ENCODE results near the gene OR2T10. TPM values are rescaled to one million over a fixed set of nuclear protein-coding genes. Genes with fewer than 3 reads are reported as not detected.
"Not testable (repeated sequence)": the region's sequence is repeated elsewhere in the genome, so short reads cannot be mapped to it uniquely, and the experiment has no call there.

The OR2T10 gene
- under 1 TPM in 2 of 4 donors, not detected in 2; 0.14 to 0.34 TPM for polyA plus RNA-seq (ENCODE audit: insufficient read length in 4 of 4)

GRCh38 chr1:248597589-248597988 lies at the start of gene OR2T10:
OR2T10 (minus strand) TSS chr1:248597700; CDS start chr1:248593768, 3,932 bp downstream.
- DNase-seq (ENCODE audit: low read depth in 4 of 4, low spot score in 3 of 4): no peak

DNA sequence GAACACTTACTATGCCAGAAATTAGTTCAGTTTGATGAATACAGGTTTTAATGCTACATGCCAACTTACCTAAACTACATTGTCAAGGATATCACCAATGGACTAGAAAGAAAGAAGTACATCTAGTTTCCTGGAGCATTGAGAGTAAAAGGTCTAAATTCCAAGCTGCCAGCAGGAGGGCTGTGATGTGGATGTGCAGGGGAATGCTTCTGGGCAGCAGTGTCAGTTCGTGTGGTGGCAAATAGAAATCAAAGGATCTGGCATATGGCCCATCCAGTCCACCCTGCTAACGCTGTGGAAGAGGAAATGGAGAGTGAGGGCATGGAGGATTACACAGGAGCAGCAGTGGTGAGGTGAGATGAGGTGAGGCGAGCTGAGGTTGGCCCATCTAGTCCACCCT lies 47.7 kb upstream of the OR2T10 start, which contains the start of gene OR2T35:
OR2T35 (minus strand) TSS at position 101 of the 400 bp plus-strand sequence. CDS start 6,020 bp downstream, outside the sequence.
- DNase-seq (ENCODE audit: low read depth in 4 of 4, low spot score in 3 of 4): not testable (repeated sequence)

DNA sequence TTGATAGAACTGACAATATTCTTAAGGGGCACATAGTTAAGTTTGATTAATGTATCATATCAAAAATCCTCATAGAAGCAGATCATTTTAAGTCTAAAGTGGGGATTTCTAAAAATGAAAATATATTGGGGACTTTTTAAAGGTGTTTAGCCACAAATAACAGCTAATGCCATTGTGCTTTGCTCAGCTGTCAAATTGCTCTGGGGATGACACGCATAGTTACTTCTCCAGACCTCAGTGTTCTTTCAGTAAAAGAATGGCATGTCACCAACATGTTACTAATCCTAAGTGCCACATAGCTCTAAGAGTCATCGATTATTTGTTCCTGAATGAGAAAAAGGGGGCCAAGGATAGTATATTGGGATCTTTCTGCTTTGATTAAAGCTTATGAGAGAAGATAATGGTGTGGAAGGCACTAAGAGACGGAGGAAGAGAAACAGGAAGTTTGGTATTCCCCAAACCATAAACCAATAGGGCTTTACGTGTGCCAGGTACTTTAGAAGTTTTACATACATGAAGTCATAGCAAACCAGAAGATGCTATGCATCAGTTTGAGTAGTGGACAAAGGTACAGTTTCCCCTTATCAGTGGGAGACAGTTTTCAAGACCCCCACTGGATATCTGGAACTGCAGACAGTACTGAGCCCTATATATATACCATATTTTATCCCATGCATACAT lies 45.6 kb upstream of the OR2T10 start:
- not testable (repeated sequence) for DNase-seq (ENCODE audit: low read depth in 4 of 4, low spot score in 3 of 4)

DNA sequence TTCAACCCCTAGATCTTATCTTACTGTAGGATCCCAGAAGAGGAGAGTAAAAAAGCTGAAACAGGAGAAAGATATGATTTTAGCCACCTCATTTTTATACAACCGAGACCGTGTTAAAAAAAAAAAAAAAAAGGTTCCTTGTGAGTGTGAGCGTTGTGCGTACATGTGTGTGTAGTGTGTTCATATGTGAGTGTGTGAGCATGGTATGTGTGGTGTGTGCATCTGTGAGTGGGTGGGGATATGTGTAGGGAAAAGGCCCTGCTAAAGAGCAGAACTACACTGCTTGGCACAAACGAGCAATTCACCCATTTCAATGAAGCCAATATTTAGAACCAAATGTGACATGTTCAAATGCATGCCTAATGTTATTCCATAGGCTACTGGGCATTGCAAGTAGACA lies 44.1 kb upstream of the OR2T10 start:
- DNase-seq (ENCODE audit: low read depth in 4 of 4, low spot score in 3 of 4): not testable (repeated sequence)

GRCh38 chr1:248640906-248641305 lies 43.4 kb upstream of the OR2T10 start:
- not testable (repeated sequence) for DNase-seq (ENCODE audit: low read depth in 4 of 4, low spot score in 3 of 4)

- DNase-seq (ENCODE audit: low read depth in 4 of 4, low spot score in 3 of 4): not testable (repeated sequence)
Measured at GRCh38 chr1:248639652-248640051, 42.2 kb upstream of the OR2T10 start.

GRCh38 chr1:248636612-248637011 lies 39.1 kb upstream of the OR2T10 start:
- not testable (repeated sequence) for DNase-seq (ENCODE audit: low read depth in 4 of 4, low spot score in 3 of 4)

- not testable (repeated sequence) for DNase-seq (ENCODE audit: low read depth in 4 of 4, low spot score in 3 of 4)
Measured at GRCh38 chr1:248634991-248635390, 37.5 kb upstream of the OR2T10 start, which contains the start of gene OR2T11. OR2T11 (minus strand) TSS chr1:248635091; CDS start chr1:248627128, 7,963 bp downstream.

DNA sequence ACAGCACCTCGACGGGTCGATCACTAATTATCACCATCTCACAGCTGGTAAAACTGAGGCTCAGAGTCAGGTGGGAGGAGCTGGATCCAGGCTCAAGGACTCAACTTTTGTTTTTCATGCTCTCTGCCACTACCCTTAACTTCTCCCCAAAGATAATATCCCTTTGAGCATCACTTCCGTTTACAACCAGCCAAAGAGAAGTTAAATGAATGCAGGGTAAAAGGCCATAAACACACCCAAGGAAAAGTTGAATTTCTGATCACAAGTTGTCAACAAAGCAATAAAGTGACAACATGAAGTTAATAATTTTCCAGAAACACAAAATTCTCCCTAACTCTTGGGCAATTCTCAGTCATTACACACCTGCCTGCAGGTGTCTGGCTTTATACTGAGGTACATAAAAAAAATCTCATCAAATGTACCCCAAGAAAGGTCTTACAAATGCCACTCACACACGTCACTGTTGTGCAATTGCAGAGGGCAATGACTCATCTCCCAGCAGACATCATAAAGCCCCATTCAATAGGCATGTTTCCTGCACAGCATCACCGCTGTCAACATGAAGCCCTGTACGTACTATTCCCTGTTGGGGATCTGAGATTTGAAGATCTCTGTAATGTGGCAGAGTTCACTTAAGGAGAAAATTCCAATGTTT lies 34.0 kb upstream of the OR2T10 start:
- no peak for DNase-seq (ENCODE audit: low read depth in 4 of 4, low spot score in 3 of 4)

- no peak for DNase-seq (ENCODE audit: low read depth in 4 of 4, low spot score in 3 of 4)
Measured at GRCh38 chr1:248630551-248630950, 33.1 kb upstream of the OR2T10 start.

DNA sequence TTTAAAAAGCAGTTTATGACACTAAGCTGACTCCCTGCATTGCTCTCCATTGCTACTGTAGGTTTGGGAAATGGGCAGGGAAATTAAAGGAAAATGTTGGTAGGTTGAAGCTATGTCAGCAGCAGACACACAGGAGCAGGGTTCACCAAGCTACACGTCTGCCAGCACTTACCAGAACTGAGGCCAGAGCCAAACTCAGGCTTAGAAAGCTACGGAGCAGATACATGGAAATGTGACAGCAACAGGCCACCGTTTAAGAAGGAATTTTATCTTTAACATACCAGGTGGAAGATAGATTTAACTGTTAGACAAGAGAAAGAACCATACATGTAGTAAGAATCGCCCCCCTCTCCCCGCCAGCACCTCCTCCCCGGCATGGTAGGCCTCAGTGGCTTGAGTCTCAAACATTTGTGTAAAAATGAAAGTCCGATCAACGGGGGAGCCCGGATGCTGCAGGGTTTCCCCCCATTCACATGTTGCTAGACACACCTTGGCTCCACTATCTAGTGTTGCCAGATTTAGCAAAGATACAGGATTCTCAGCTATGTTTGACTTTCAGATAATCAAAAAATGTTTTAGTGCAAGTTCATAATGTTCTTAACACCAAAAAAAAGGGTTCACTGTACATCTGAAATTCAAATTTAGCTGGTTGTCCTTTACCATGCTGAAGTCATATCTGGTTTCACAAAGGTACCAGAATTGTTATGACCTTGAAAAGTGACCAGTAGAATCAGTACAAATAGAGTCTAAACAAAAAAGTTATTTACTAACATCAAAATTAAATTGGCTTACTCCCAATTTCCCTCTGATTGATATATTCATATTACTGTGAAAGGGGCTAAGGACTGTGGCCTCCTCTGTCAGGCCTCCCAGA lies 30.7 kb upstream of the OR2T10 start:
- no peak for DNase-seq (ENCODE audit: low read depth in 4 of 4, low spot score in 3 of 4)

DNA sequence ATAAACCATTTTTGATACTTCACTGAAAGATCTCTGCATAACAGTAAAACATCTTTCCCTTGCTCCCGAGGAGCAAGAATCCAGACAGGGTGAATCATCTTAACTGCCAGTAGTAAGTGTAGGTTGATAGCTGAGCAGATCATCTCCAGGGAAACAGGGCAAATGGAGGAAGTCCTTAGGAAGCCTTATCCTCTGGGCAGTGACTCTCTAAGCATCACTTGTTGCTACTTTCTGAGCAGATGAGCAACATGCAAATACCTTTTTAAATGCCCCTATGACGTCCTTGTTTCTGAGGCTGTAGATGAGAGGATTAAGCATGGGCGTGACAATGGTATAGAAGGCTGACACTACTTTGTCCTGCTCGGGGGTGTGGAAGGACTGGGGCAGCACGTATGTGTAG lies 28.5 kb upstream of the OR2T10 start:
- DNase-seq (ENCODE audit: low read depth in 4 of 4, low spot score in 3 of 4): no peak

DNA sequence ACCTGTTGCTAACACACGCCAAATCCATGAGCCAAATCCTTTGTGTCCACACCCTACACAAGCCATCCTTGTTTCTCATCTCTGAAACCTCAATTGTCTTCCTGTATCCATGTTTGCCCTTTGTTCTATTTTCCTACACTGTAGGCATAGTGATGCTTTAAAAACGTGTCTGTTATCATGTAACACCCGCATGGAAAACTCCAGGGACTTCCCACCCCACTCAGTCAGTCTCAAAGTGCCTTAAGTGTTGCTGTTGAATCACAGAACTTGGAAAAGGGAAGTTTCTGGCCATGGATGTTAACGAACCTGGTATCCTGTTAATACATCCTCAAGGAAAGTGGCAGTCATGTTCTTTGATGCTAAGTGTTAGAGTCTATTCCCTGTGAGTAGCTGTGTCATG lies 27.7 kb upstream of the OR2T10 start:
- no peak for DNase-seq (ENCODE audit: low read depth in 4 of 4, low spot score in 3 of 4)

GRCh38 chr1:248622570-248623001 lies 25.1 kb upstream of the OR2T10 start:
- no peak for DNase-seq (ENCODE audit: low read depth in 4 of 4, low spot score in 3 of 4)

DNA sequence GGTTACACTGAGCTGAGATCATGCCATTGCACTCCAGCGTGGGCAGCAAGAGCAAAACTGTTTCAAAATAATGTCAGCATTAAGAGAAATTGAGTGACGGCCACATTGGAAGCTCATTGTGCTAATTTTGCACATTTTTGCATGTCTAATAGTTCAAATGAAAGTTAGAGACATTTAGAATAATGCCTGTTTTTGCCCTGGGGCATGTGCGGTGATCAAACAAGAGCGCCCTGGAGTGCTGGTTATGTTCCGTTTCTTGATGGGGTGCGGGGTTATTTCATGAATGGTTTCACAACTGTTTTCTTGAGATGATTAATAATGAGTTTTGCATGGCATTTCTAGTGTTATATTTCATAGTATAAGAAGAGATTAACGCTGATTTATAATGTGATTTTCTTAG lies 24.3 kb upstream of the OR2T10 start:
- no peak for DNase-seq (ENCODE audit: low read depth in 4 of 4, low spot score in 3 of 4)

DNA sequence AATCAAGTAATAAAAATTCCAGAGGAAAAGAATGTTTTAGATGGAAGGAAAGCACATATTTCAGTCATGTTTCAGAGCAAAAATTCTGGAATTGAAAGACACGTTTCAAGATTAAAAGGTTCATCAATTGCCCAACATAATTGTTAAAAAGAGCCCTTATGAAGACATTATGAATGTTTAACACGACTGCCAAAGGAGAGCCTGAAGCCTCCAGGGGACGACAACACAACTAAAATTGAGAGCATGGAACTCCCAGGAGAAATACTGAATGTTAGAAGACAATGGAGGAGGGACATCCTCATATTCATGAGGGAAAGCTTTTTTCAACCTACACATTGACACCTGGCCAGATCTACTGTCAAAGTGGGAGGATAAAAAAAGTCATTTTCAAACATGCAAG lies 21.4 kb upstream of the OR2T10 start:
- DNase-seq (ENCODE audit: low read depth in 4 of 4, low spot score in 3 of 4): peak in 1 of 4 donors; percentile 21

- no peak for DNase-seq (ENCODE audit: low read depth in 4 of 4, low spot score in 3 of 4)
Measured at GRCh38 chr1:248618119-248618518, 20.6 kb upstream of the OR2T10 start.

- DNase-seq (ENCODE audit: low read depth in 4 of 4, low spot score in 3 of 4): no peak
Measured at GRCh38 chr1:248613742-248614141, 16.2 kb upstream of the OR2T10 start.

GRCh38 chr1:248611883-248612414 lies 14.4 kb upstream of the OR2T10 start:
- no peak for DNase-seq (ENCODE audit: low read depth in 4 of 4, low spot score in 3 of 4)

DNA sequence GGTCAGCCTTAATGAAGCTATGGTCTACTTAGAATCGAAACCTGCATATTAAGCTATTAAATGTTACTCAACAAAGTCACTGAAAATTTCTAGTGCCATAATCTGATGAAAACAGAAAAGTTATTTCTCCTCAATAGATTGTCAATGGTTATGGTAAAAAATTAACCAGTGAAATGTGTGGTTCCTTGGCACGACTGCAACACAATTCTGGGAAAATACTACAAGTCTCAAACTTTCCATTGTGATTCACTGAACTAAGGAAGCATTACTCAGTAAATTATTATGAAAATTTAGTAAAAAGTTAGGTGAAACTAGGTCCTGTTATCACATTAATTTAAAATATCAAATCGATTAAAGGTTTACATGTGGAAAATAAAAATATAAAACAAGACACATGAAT lies 12.8 kb upstream of the OR2T10 start:
- no peak for DNase-seq (ENCODE audit: low read depth in 4 of 4, low spot score in 3 of 4)

DNA sequence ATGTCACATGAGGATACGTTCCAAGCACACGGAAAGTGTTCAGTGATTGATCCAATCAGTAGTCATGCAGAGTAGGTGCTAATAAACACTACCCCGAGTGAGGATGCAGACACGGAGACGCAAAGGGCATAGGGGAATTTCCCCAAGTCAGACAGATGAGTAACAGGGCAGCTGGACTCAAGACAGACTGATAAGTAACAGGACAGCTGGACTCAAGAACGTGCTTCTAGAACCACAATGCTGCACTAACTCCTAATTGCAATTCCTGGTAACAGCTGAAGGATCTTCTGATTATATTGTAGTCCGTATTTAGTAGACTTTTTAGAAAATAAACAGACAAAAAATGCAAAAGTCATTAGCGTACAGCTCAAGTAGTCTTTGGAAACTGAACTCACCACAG lies 1.9 kb upstream of the OR2T10 start:
- DNase-seq (ENCODE audit: low read depth in 4 of 4, low spot score in 3 of 4): no peak

All from left renal pelvis (tissue), 4 donors.